Retinal pigment epithelial cell (primary cell): ENCODE data around the gene NPAS3.
A peak's percentile ranks its signal among the peaks of the same experiment; 100 is the strongest.

ENCODE experiments used
- DNase-seq: peaks from one replicate; pipeline ENCODE4 v3.0.0-alpha.2; 2010; ENCODE audit warnings: low read depth
- H3K4me3 ChIP-seq: 2 replicates; pipeline ENCODE4 v1.5.1; 2011; ENCODE audit warnings: mild to moderate bottlenecking, low read length, control low read depth, moderate library complexity
- CTCF ChIP-seq: conservative IDR thresholded peaks from 2 replicates; pipeline ENCODE4 v1.5.1; 2011; ENCODE audit warnings: low read depth, low read length, control low read depth, inconsistent platforms

The NPAS3 gene

DNA sequence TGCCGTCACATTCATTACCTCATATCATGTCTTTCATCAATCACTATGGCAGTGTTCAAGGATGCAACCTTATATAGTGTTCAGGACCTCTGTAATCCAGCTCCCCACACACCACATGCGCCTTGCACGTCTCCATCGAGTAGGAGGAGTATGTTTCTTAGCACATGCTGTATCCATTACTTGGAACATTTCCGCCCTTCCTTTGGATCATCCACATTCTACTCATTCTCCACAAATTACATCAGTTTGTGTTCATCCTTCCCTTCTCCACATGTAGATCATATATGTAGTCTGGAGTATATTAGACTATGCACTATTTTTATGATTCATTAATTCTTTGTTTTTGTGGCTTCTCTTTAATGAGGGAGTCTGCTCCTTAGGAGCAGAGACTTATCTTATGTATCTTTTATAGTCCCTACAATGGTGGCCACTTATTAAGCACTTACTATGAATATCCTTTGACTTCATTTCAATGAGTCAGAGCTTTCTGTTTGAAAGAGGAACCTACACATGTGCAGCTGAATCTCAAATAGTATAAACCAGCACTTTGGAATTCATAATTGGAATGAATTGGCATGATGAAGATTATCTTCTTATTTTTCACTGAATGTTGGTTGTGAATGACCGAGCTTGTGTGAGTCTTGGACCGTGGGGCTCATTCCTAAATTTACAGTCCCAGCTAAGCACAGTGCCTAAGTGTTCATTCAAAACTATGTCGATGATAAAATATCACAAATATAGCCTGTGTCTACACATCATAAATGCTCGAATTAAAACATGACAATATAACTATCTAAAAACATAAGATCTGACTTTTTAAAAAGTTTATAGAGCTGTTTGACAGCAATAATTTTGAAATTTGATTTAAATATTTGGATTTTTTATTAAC is 30.2 kb upstream of the NPAS3 start:
- no peak for TF ChIP-seq CTCF
- DNase-seq, result no peak
- H3K4me3 ChIP-seq, result no peak overlapping the region

DNA sequence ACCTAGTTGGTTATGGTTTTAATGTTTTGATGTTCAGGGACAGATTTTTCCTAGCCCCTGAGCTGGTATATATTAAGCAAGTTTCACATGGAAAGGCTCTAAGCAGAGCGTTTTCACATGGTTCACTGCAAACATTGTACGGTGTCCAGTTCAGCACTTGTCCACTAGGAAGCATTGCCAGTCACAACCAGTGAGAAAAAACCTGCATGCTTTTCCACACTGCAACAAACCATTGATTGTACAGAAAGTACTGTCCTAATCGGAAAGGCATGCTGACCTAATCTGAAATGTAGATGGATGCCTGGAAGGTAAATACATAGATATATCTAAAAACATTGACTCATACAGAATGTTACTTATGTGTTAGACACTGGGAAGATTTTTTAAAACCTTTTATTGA is 25.0 kb upstream of the NPAS3 start:
- TF ChIP-seq CTCF, result peak; percentile 51

DNA sequence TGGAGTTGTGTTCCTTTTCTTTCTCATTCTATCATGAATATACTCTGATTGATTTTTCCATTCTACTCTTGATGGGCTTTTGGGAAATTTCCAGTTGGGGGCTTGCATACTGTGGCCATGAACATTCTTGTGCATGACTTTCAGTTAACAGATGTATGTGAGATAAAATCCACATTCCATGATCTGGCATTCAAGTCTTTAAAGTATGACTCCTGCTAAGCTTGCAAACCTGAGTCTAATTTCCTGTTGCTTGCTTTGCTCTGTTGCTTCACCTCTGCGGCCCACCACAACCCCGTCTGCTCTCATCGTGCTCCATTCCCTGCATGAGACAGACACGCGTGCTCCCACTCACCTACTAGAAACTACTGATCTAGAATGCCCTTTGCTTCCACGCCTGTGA is 24.3 kb upstream of the NPAS3 start:
- DNase-seq, result no peak
- H3K4me3 ChIP-seq, result no peak overlapping the region
- no peak for TF ChIP-seq CTCF

More for the DNA sequence above, 25.0 kb upstream of the NPAS3 start:
- H3K4me3 ChIP-seq, result no peak overlapping the region
- DNase-seq, result no peak

DNA sequence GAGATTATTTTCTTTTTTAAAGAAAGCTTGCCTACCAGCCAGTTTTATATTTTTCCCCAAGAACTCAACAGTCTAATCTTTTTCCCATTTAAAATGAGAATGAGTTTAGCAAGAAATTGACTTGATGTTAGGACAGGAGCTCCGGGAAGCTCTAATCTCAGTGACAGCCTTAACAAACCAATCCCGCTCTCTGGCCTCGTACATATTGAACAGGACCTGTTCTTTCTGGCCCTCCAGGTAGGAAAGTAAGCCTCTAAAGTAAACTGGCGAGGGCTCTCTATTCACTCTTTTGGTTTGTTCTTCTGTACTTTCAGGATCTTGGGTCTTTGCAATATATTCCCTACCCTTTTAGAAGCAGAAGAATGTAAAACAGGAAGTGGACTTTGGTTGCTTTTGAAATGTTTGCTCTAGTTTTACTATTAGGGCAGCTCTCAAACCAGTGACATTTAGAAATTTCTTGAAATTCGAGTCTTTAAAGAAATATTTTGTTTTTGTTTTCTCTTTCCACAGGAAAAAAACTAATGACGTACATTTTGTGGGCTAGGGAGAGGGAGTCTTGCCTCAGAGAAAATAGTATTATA is 17.9 kb upstream of the NPAS3 start:
- no peak for DNase-seq
- TF ChIP-seq CTCF, result no peak
- no peak overlapping the region for H3K4me3 ChIP-seq

DNA sequence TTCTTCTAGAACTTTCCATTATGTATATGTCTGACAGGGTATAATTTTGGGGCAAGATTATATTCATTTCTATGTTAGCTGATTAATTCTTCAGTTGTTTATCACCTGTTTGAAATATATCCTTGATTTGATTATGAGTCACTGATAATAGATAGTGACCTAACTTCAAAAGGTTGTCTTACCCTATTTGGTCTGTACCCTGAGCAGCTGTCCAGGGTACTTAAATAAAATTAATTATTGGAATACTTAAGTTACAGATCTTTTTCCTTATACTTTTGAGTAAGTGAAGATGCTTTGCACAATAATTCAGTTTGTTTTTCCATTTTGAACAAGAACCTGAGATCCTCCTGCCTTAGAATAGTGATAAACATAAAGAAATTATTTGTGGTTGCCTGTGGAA is 13.2 kb upstream of the NPAS3 start:
- TF ChIP-seq CTCF, result no peak
- H3K4me3 ChIP-seq, result no peak overlapping the region
- DNase-seq, result no peak

GRCh38 chr14:32932302-32932913 is 6.3 kb upstream of the NPAS3 start:
- no peak for DNase-seq
- TF ChIP-seq CTCF, result no peak
- peak overlapping the region; percentile 53 for H3K4me3 ChIP-seq
